DND-41 (cell line): Measurements from ENCODE around the gene SPACDR.
"Not testable (repeated sequence)": the region's sequence is repeated elsewhere in the genome, so short reads cannot be mapped to it uniquely, and the experiment has no call there.

ENCODE experiments used
- CTCF ChIP-seq: IDR thresholded peaks from 2 replicates; pipeline ENCODE4 v1.5.1; 2012; ENCODE audit warnings: borderline replicate concordance, low read length, moderate library complexity, mild to moderate bottlenecking; ENCODE audit not compliant: poor library complexity, severe bottlenecking; ENCODE audit errors: extremely low read depth
- EZH2 ChIP-seq: IDR thresholded peaks from 3 replicates; pipeline ENCODE4 v1.6.1; 2012; ENCODE audit warnings: borderline replicate concordance, low read depth, mild to moderate bottlenecking, moderate library complexity, low read length, inconsistent platforms; ENCODE audit not compliant: severe bottlenecking

- not testable (repeated sequence) for TF ChIP-seq CTCF, EZH2
Measured at GRCh38 chr7:100447363-100447762, 16.7 kb downstream of the SPACDR start.
